Mesenchymal stem cell (in vitro differentiated cells and primary cell): ENCODE data around the gene LAPTM4A.

ENCODE experiments used
- DNase-seq: peaks from one replicate; pipeline ENCODE4 v3.0.0-alpha.2; 2013
- H2AFZ ChIP-seq: one replicate; pipeline ENCODE4 v1.6.1; 2013; ENCODE audit warnings: low read depth, mild to moderate bottlenecking, control low read depth, inconsistent platforms, low read length, moderate library complexity
- H2AK5ac ChIP-seq: 2 replicates; pipeline ENCODE4 v1.6.1; 2013; ENCODE audit warnings: low read length, moderate library complexity, mild to moderate bottlenecking, inconsistent platforms; ENCODE audit not compliant: severe bottlenecking
- H2BK120ac ChIP-seq: one replicate; pipeline ENCODE4 v1.6.1; 2013; ENCODE audit warnings: low read depth, mild to moderate bottlenecking, inconsistent platforms, low read length, moderate library complexity
- H2BK12ac ChIP-seq, 2 experiments: one replicate each; pipeline ENCODE4 v1.6.1; 2013; ENCODE audit warnings: inconsistent platforms in 2 of 2, low read length in 2 of 2, mild to moderate bottlenecking in 2 of 2, moderate library complexity in 2 of 2, control low read depth in 1 of 2
- H2BK15ac ChIP-seq: one replicate; pipeline ENCODE4 v1.6.1; 2013; ENCODE audit warnings: mild to moderate bottlenecking, low read depth, inconsistent platforms; ENCODE audit not compliant: poor library complexity, severe bottlenecking
- H2BK5ac ChIP-seq: 2 replicates; pipeline ENCODE4 v1.6.1; 2013; ENCODE audit warnings: low read depth, mild to moderate bottlenecking, low read length, control low read depth, inconsistent platforms; ENCODE audit not compliant: poor library complexity, severe bottlenecking
- H3K14ac ChIP-seq, 2 experiments: one replicate each; pipeline ENCODE4 v1.6.1; 2013; ENCODE audit warnings: inconsistent platforms in 2 of 2, low read length in 2 of 2, control low read depth in 1 of 2, mild to moderate bottlenecking in 1 of 2, moderate library complexity in 1 of 2
- H3K18ac ChIP-seq, 2 experiments: one replicate each; pipeline ENCODE4 v1.6.1; 2013; ENCODE audit warnings: inconsistent platforms in 2 of 2, low read length in 2 of 2, control low read depth in 1 of 2, low read depth in 1 of 2, mild to moderate bottlenecking in 1 of 2
- H3K23ac ChIP-seq, 2 experiments: one replicate each; pipeline ENCODE4 v1.6.1; 2013; ENCODE audit warnings: inconsistent platforms in 2 of 2, low read length in 2 of 2, mild to moderate bottlenecking in 2 of 2, moderate library complexity in 2 of 2, control low read depth in 1 of 2
- H3K27ac ChIP-seq: 2 replicates; pipeline ENCODE4 v1.5.1; 2013; ENCODE audit warnings: mild to moderate bottlenecking, moderate library complexity, low read length, control low read depth, inconsistent platforms; ENCODE audit not compliant: poor library complexity, severe bottlenecking
- H3K27me3 ChIP-seq, 2 experiments: 2 replicates each; pipeline versions ENCODE4 v1.6.1 to v1.7.0; 2013; ENCODE audit warnings: low read length in 2 of 2, mild to moderate bottlenecking in 2 of 2, moderate library complexity in 2 of 2, control low read depth in 1 of 2, inconsistent platforms in 1 of 2; ENCODE audit not compliant: control insufficient read depth in 1 of 2, insufficient read depth in 1 of 2
- H3K36me3 ChIP-seq, 2 experiments: 2 replicates each; pipeline versions ENCODE4 v1.6.1 to v1.7.0; 2013; ENCODE audit warnings: low read length in 2 of 2, control low read depth in 1 of 2, inconsistent platforms in 1 of 2, low read depth in 1 of 2, mild to moderate bottlenecking in 1 of 2; ENCODE audit not compliant: insufficient read depth in 2 of 2, control insufficient read depth in 1 of 2
- H3K4ac ChIP-seq, 2 experiments: one replicate each; pipeline ENCODE4 v1.6.1; 2013; ENCODE audit warnings: inconsistent platforms in 2 of 2, low read length in 2 of 2, mild to moderate bottlenecking in 2 of 2, moderate library complexity in 2 of 2, control low read depth in 1 of 2, low read depth in 1 of 2
- H3K4me1 ChIP-seq: 2 replicates; pipeline ENCODE4 v1.6.1; 2013; ENCODE audit warnings: low read depth, low read length, control low read depth; ENCODE audit not compliant: control insufficient read depth, insufficient read depth
- H3K4me2 ChIP-seq: 2 replicates; pipeline ENCODE4 v1.6.1; 2013; ENCODE audit warnings: low read length, mild to moderate bottlenecking, inconsistent platforms; ENCODE audit not compliant: poor library complexity, severe bottlenecking
- H3K4me3 ChIP-seq, 2 experiments: 2 replicates each; pipeline versions ENCODE4 v1.5.1 to v1.7.0; 2013; ENCODE audit warnings: low read length in 2 of 2, mild to moderate bottlenecking in 2 of 2, control low read depth in 1 of 2, low read depth in 1 of 2; ENCODE audit not compliant: insufficient read depth in 1 of 2
- H3K79me1 ChIP-seq: replicated peaks from 2 replicates; pipeline ENCODE4 v1.6.1; 2013; ENCODE audit warnings: mild to moderate bottlenecking, control low read depth, low read length, inconsistent platforms; ENCODE audit not compliant: poor library complexity, severe bottlenecking
- H3K9ac ChIP-seq: 2 replicates; pipeline ENCODE4 v1.7.0; 2013; ENCODE audit warnings: mild to moderate bottlenecking, low read length, moderate library complexity
- H3K9me3 ChIP-seq: 2 replicates; pipeline ENCODE4 v1.7.0; 2013; ENCODE audit warnings: mild to moderate bottlenecking, low read length; ENCODE audit not compliant: control insufficient read depth
- H4K8ac ChIP-seq: one replicate; pipeline ENCODE4 v1.6.1; 2013; ENCODE audit warnings: inconsistent platforms, mild to moderate bottlenecking, low read length, moderate library complexity
- H4K91ac ChIP-seq: one replicate; pipeline ENCODE4 v1.6.1; 2013; ENCODE audit warnings: mild to moderate bottlenecking, low read length, inconsistent platforms
- WGBS: methylation state at CpG from one replicate; pipeline ENCODE4 v1.1.7; 2013; ENCODE audit warnings: mixed read lengths; 5-methylcytosine and 5-hydroxymethylcytosine counted together

The LAPTM4A gene

GRCh38 chr2:20071397-20072383, 20.3 kb upstream of the LAPTM4A start:
- Histone ChIP-seq H2AFZ (peak overlapping the region; percentile 21), H2BK12ac (peak overlapping the region; percentile 27 to 96), H3K27me3 (no peaks in the 10 kb centered on the region), H2AK5ac (no peak overlapping the region), H3K4me2 (no peak overlapping the region), H2BK15ac (peak overlapping the region; percentile 88), H4K8ac (peak overlapping the region; percentile 98), H3K36me3 (no peaks in the 10 kb centered on the region), H3K18ac (peak overlapping the region; percentile 41 to 91), H3K4me3 (peak overlapping the region in 1 of 2 experiments; percentile 73), H4K91ac (peak overlapping the region; percentile 97), H3K27ac (no peak overlapping the region), H2BK120ac (peak overlapping the region; percentile 95), H3K23ac (no peak overlapping the region), H3K14ac (no peak overlapping the region), H3K4ac (peak overlapping the region; percentile 3 to 71), H3K79me1 (no peaks in the 10 kb centered on the region), H2BK5ac (no peak overlapping the region), H3K9me3 (peaks cover 8% of the 10 kb centered on the region), H3K9ac (peak overlapping the region; percentile 94), H3K4me1 (peaks cover 9% of the 10 kb centered on the region)
- DNase-seq = peak; percentile 87
- WGBS = 48% methylated on average over 10 of the region's 14 CpGs

DNA sequence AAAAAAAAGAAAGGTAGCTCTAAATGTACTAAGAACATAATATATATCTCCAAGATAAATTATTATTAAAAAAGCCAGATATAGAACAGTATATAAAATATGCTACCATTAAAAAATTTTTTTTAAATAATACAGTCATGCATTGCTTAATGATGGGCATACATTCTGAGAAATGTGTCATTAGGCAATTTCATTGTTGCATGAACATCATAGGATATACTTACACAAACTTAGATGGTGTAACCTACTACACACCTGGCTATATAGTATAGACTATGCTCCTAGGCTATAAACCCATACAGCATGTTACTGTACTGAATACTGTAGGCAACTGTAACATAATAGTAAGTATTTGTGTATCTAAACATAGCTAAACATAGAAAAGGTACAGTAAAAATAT, 18.3 kb upstream of the LAPTM4A start:
- H3K4me3 ChIP-seq = no peak overlapping the region
- no peak overlapping the region for H3K18ac ChIP-seq
- H3K36me3 ChIP-seq = no peaks in the 10 kb centered on the region
- H3K27ac ChIP-seq = no peak overlapping the region
- no peak overlapping the region for H3K4ac ChIP-seq
- no peak overlapping the region for H3K23ac ChIP-seq
- H3K27me3 ChIP-seq = no peaks in the 10 kb centered on the region
- H3K4me1 ChIP-seq = peaks cover 17% of the 10 kb centered on the region
- H2BK12ac ChIP-seq = no peak overlapping the region
- no peak overlapping the region for H3K9ac ChIP-seq
- no peak overlapping the region for H3K4me2 ChIP-seq
- H2AK5ac ChIP-seq = no peak overlapping the region
- no peak overlapping the region for H2BK5ac ChIP-seq
- H2BK15ac ChIP-seq = no peak overlapping the region
- H2AFZ ChIP-seq = no peak overlapping the region
- no peak overlapping the region for H2BK120ac ChIP-seq
- no peaks in the 10 kb centered on the region for H3K79me1 ChIP-seq
- no peak for DNase-seq
- peaks cover 8% of the 10 kb centered on the region for H3K9me3 ChIP-seq
- no peak overlapping the region for H4K91ac ChIP-seq
- H4K8ac ChIP-seq = no peak overlapping the region
- no peak overlapping the region for H3K14ac ChIP-seq

GRCh38 chr2:20067992-20068584, 16.7 kb upstream of the LAPTM4A start:
- peaks cover 14% of the 10 kb centered on the region for H3K9me3 ChIP-seq
- no peak overlapping the region for H3K4ac ChIP-seq
- peak overlapping the region; percentile 45 for H3K9ac ChIP-seq
- no peaks in the 10 kb centered on the region for H3K27me3 ChIP-seq
- H2BK15ac ChIP-seq = no peak overlapping the region
- peaks cover 2% of the 10 kb centered on the region for H3K79me1 ChIP-seq
- H4K8ac ChIP-seq = no peak overlapping the region
- no peak overlapping the region for H2AK5ac ChIP-seq
- peaks cover 22% of the 10 kb centered on the region for H3K4me1 ChIP-seq
- no peak overlapping the region for H3K23ac ChIP-seq
- no peak overlapping the region for H4K91ac ChIP-seq
- H3K4me3 ChIP-seq = peak overlapping the region in 1 of 2 experiments; percentile 36
- no peaks in the 10 kb centered on the region for H3K36me3 ChIP-seq
- H3K14ac ChIP-seq = no peak overlapping the region
- H2AFZ ChIP-seq = no peak overlapping the region
- H3K4me2 ChIP-seq = no peak overlapping the region
- H2BK120ac ChIP-seq = no peak overlapping the region
- H3K27ac ChIP-seq = peak overlapping the region; percentile 87
- H2BK5ac ChIP-seq = no peak overlapping the region
- peak; percentile 84 for DNase-seq
- no peak overlapping the region for H2BK12ac ChIP-seq
- WGBS = 4% methylated on average over 2 of the region's 3 CpGs
- no peak overlapping the region for H3K18ac ChIP-seq
